ENCODE measurements around the gene HSPA9.

The HSPA9 gene

GRCh38 chr5:138563340-138564118, 11.7 kb downstream of the HSPA9 start:
- no peak for DNase-seq
- Histone ChIP-seq H3K27ac (ENCODE audit: low read depth, low read length) (no peak overlapping the region), H2BK120ac (ENCODE audit: low read depth, low read length) (no peak overlapping the region), H3K79me1 (ENCODE audit: low read length) (peaks cover 9% of the 10 kb centered on the region), H3K36me3 (ENCODE audit: control insufficient read depth, insufficient read depth, low read length) (peaks cover 25% of the 10 kb centered on the region), H3K23ac (ENCODE audit: low read length) (no peak overlapping the region), H3K4ac (ENCODE audit: low read depth, low read length) (no peak overlapping the region), H3K9ac (ENCODE audit: low read length) (no peak overlapping the region), H4K5ac (ENCODE audit: low read length) (no peak overlapping the region), H3K56ac (ENCODE audit: low read length) (no peak overlapping the region), H3K4me2 (ENCODE audit: low read length) (no peak overlapping the region), H3K18ac (ENCODE audit: low read length) (no peak overlapping the region), H2BK5ac (ENCODE audit: low read length) (no peak overlapping the region), H3K79me2 (ENCODE audit: control insufficient read depth, insufficient read depth, low read length) (peaks cover 15% of the 10 kb centered on the region), H4K8ac (ENCODE audit: low read depth, low read length) (no peak overlapping the region), H2AK5ac (ENCODE audit: low read length) (no peak overlapping the region), H3K4me1 (ENCODE audit: control insufficient read depth, low read depth, low read length) (no peaks in the 10 kb centered on the region), H3K27me3 (ENCODE audit: insufficient read depth, low read length, poor library complexity) (no peaks in the 10 kb centered on the region), H3K4me3 (ENCODE audit: low read length) (no peak overlapping the region), H2BK15ac (replicated peaks; ENCODE audit: low read depth) (no peak overlapping the region)
- no CpG with 5 or more reads among the region's 3 CpGs for WGBS (ENCODE audit: extremely low coverage, insufficient coverage, low lambda C conversion rate)

- peaks cover 15% of the 10 kb centered on the region for H3K79me2 ChIP-seq (ENCODE audit: control insufficient read depth, insufficient read depth, low read length)
- H3K23ac ChIP-seq (ENCODE audit: low read length), result no peak overlapping the region
- H3K9ac ChIP-seq (ENCODE audit: low read length), result no peak overlapping the region
- no peak overlapping the region for H4K5ac ChIP-seq (ENCODE audit: low read length)
- no peak overlapping the region for H2BK120ac ChIP-seq (ENCODE audit: low read depth, low read length)
- no peak overlapping the region for H2BK15ac ChIP-seq (replicated peaks; ENCODE audit: low read depth)
- H3K4me2 ChIP-seq (ENCODE audit: low read length), result no peak overlapping the region
- no peak overlapping the region for H3K56ac ChIP-seq (ENCODE audit: low read length)
- H3K4ac ChIP-seq (ENCODE audit: low read depth, low read length), result no peak overlapping the region
- H3K4me3 ChIP-seq (ENCODE audit: low read length), result no peak overlapping the region
- peaks cover 33% of the 10 kb centered on the region for H3K36me3 ChIP-seq (ENCODE audit: control insufficient read depth, insufficient read depth, low read length)
- DNase-seq, result no peak
- H3K27me3 ChIP-seq (ENCODE audit: insufficient read depth, low read length, poor library complexity), result no peaks in the 10 kb centered on the region
- no CpG with 5 or more reads among the region's 6 CpGs for WGBS (ENCODE audit: extremely low coverage, insufficient coverage, low lambda C conversion rate)
- no peak overlapping the region for H4K8ac ChIP-seq (ENCODE audit: low read depth, low read length)
- H2BK5ac ChIP-seq (ENCODE audit: low read length), result no peak overlapping the region
- no peaks in the 10 kb centered on the region for H3K4me1 ChIP-seq (ENCODE audit: control insufficient read depth, low read depth, low read length)
- no peak overlapping the region for H3K18ac ChIP-seq (ENCODE audit: low read length)
- H2AK5ac ChIP-seq (ENCODE audit: low read length), result no peak overlapping the region
- H3K27ac ChIP-seq (ENCODE audit: low read depth, low read length), result no peak overlapping the region
- peaks cover 9% of the 10 kb centered on the region for H3K79me1 ChIP-seq (ENCODE audit: low read length)
Measured at GRCh38 chr5:138560971-138561370, 14.2 kb downstream of the HSPA9 start.

GRCh38 chr5:138559937-138560336, 15.3 kb downstream of the HSPA9 start:
- Histone ChIP-seq H2BK5ac (ENCODE audit: low read length) (no peak overlapping the region), H3K27me3 (ENCODE audit: insufficient read depth, low read length, poor library complexity) (no peaks in the 10 kb centered on the region), H3K4me1 (ENCODE audit: control insufficient read depth, low read depth, low read length) (no peaks in the 10 kb centered on the region), H4K8ac (ENCODE audit: low read depth, low read length) (no peak overlapping the region), H3K18ac (ENCODE audit: low read length) (no peak overlapping the region), H3K79me2 (ENCODE audit: control insufficient read depth, insufficient read depth, low read length) (peaks cover 8% of the 10 kb centered on the region), H3K23ac (ENCODE audit: low read length) (no peak overlapping the region), H3K36me3 (ENCODE audit: control insufficient read depth, insufficient read depth, low read length) (peaks cover 28% of the 10 kb centered on the region), H3K9ac (ENCODE audit: low read length) (no peak overlapping the region), H2AK5ac (ENCODE audit: low read length) (no peak overlapping the region), H2BK15ac (replicated peaks; ENCODE audit: low read depth) (no peak overlapping the region), H3K4me3 (ENCODE audit: low read length) (no peak overlapping the region), H3K79me1 (ENCODE audit: low read length) (peaks cover 6% of the 10 kb centered on the region), H4K5ac (ENCODE audit: low read length) (no peak overlapping the region), H3K4me2 (ENCODE audit: low read length) (no peak overlapping the region), H3K56ac (ENCODE audit: low read length) (no peak overlapping the region), H3K27ac (ENCODE audit: low read depth, low read length) (no peak overlapping the region), H2BK120ac (ENCODE audit: low read depth, low read length) (no peak overlapping the region), H3K4ac (ENCODE audit: low read depth, low read length) (no peak overlapping the region)
- DNase-seq, result no peak
- WGBS (ENCODE audit: extremely low coverage, insufficient coverage, low lambda C conversion rate), result no CpG with 5 or more reads among the region's 7 CpGs

- Histone ChIP-seq H3K4me2 (ENCODE audit: low read length) (no peak overlapping the region), H3K4me3 (ENCODE audit: low read length) (no peak overlapping the region), H3K18ac (ENCODE audit: low read length) (no peak overlapping the region), H3K23ac (ENCODE audit: low read length) (no peak overlapping the region), H2BK120ac (ENCODE audit: low read depth, low read length) (no peak overlapping the region), H3K79me1 (ENCODE audit: low read length) (peaks cover 2% of the 10 kb centered on the region), H2BK5ac (ENCODE audit: low read length) (no peak overlapping the region), H2BK15ac (replicated peaks; ENCODE audit: low read depth) (no peak overlapping the region), H3K27ac (ENCODE audit: low read depth, low read length) (no peak overlapping the region), H3K27me3 (ENCODE audit: insufficient read depth, low read length, poor library complexity) (no peaks in the 10 kb centered on the region), H4K5ac (ENCODE audit: low read length) (no peak overlapping the region), H3K4me1 (ENCODE audit: control insufficient read depth, low read depth, low read length) (no peaks in the 10 kb centered on the region), H3K4ac (ENCODE audit: low read depth, low read length) (no peak overlapping the region), H2AK5ac (ENCODE audit: low read length) (no peak overlapping the region), H3K56ac (ENCODE audit: low read length) (no peak overlapping the region), H3K79me2 (ENCODE audit: control insufficient read depth, insufficient read depth, low read length) (peaks cover 1% of the 10 kb centered on the region), H3K9ac (ENCODE audit: low read length) (no peak overlapping the region), H3K36me3 (ENCODE audit: control insufficient read depth, insufficient read depth, low read length) (peaks cover 25% of the 10 kb centered on the region), H4K8ac (ENCODE audit: low read depth, low read length) (no peak overlapping the region)
- WGBS (ENCODE audit: extremely low coverage, insufficient coverage, low lambda C conversion rate), result no CpG with 5 or more reads among the region's 2 CpGs
- no peak for DNase-seq
Measured at GRCh38 chr5:138557677-138558076, 17.5 kb downstream of the HSPA9 start.

- Histone ChIP-seq H3K4ac (ENCODE audit: low read depth, low read length) (no peak overlapping the region), H3K4me1 (ENCODE audit: control insufficient read depth, low read depth, low read length) (no peaks in the 10 kb centered on the region), H3K27me3 (ENCODE audit: insufficient read depth, low read length, poor library complexity) (no peaks in the 10 kb centered on the region), H4K8ac (ENCODE audit: low read depth, low read length) (no peak overlapping the region), H3K23ac (ENCODE audit: low read length) (no peak overlapping the region), H3K36me3 (ENCODE audit: control insufficient read depth, insufficient read depth, low read length) (peaks cover 17% of the 10 kb centered on the region), H3K9ac (ENCODE audit: low read length) (no peak overlapping the region), H4K5ac (ENCODE audit: low read length) (no peak overlapping the region), H3K79me1 (ENCODE audit: low read length) (no peaks in the 10 kb centered on the region), H2BK5ac (ENCODE audit: low read length) (no peak overlapping the region), H3K27ac (ENCODE audit: low read depth, low read length) (no peak overlapping the region), H2BK120ac (ENCODE audit: low read depth, low read length) (no peak overlapping the region), H3K4me3 (ENCODE audit: low read length) (no peak overlapping the region), H3K79me2 (ENCODE audit: control insufficient read depth, insufficient read depth, low read length) (no peaks in the 10 kb centered on the region), H2AK5ac (ENCODE audit: low read length) (no peak overlapping the region), H3K4me2 (ENCODE audit: low read length) (no peak overlapping the region), H3K18ac (ENCODE audit: low read length) (no peak overlapping the region), H2BK15ac (replicated peaks; ENCODE audit: low read depth) (no peak overlapping the region), H3K56ac (ENCODE audit: low read length) (no peak overlapping the region)
- no peak for DNase-seq
- WGBS (ENCODE audit: extremely low coverage, insufficient coverage, low lambda C conversion rate), result no CpG with 5 or more reads among the region's 1 CpG
Measured at GRCh38 chr5:138554143-138554542, 21.1 kb downstream of the HSPA9 start.

Data from mesendoderm (in vitro differentiated cells).